Activated T-helper 1 cell treated with anti-CD3 and anti-CD28 coated beads, Interleukin-2, amount 50 U/mL, for 16 hours (primary cell): ENCODE results near the gene BORCS5.

Experiments used
- DNase-seq, 2 donors: peaks; one replicate each; pipeline ENCODE4 v3.0.0-alpha.2; 2020; ENCODE audit warnings: low read depth in 1 of 2, low spot score in 1 of 2

Gene BORCS5

DNA sequence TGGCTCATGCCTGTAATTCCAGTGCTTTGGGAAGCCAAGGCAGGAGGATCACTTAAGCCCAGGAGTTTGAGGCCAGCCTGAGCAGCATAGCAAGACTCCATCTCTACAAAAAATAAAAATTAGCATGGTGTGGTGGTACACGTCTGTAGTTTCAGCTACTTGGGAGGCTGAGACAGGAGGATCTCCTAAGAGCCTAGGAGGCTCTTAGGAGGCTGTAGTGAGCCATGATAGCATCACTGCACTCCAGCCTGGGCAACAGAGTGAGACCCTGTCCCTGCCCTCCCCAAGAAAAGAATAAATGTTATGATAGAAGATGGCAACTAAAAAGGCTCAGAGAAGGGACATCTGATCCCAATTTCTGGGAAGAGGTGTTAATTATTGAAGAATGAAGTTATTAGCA lies 3.6 kb upstream of the BORCS5 start:
- DNase-seq, result no peak

DNA sequence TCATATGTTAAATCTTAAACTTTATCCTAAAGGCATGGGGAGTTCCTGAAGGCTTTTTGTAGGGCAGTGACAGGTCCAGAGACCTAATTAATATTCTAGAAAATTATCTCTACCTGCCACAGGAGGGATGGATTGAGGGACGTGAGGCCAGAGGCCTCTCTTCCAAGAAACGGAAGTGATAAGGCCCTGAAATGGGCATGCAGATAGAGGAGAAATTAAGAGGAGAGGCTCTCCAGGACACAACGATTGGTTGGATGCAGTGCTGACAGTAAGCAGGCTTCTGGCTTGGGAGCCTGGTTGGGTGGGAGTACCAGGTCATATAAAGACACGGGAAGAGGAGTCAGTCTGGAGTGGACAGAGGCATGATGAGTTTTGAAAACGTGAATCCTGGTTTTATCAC lies 3.1 kb upstream of the BORCS5 start:
- no peak for DNase-seq

DNA sequence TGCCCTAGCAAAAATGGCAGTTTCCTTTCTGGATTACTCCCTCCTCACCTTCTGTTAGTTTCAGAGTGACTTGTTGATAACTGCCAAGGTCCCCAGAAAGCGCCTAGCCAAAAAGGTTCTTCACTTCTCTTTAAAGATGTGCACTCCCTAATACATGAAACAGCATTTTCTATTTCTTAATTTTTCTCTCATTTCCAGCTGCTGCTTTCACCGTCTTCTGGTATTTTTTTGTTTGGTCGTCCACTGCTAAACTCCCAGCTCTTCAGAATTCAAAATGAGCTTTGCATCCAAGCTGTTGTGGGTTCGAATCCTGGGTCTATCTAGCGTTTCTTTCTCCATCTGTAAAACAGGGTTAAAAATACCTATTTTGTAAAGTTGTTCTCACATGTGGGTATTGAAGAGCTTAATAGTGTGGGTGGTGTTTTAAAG lies 397 bp upstream of the BORCS5 start:
- no peak for DNase-seq

DNA sequence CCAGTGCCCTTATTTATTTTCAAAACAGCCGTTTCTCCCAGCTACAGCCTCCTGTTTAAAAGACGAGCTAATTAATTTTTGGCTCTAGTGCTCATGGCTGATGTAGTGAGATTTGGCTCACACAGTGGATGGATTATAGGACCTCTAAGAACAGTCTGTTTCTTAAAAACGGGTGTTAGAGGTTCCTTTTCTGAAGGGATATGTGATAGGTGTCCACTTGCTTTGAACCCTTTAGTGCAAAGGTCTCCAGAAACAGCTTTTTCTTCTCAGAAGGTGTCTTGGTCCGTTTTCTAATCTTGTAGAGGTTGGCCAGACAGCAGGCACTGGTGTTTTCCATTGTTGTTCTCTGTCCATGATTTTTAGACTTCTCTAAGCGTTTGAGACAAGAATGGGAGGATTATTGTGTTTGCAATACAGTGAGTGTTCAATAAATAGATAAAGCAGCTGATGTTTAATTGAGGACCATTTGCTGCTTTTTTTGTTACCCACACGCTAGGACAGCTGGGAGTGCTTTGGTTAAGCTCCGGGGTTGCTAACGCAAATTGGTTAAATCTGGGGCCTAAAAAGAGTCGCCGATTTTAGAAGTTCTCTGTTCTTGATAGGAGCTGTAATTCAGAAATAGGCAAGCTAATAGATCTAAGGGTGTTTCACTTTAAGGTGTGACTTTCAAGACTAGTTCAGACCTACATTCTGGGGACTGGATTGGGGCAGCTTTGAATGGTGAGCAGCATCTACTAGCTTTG lies 1.0 kb downstream of the BORCS5 start:
- DNase-seq, result no peak

DNA sequence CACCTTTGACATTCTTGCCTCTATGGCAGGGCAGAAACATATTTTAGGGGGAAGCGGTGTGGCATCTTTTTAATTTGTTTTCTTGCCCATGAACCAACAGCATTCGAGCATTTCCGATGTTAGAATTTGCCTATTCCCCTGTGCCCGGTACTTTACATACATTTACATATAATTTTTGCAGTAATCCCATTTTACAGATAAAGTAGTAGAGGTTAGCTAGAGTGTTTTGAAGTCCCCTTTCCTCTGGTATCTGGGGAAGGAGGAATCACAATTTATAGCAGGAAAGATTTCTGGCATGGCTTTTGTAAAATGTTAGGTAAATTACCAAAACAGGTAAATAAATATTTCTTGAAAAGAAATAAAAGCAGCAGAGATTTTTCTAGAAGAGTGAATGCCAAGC lies 1.6 kb downstream of the BORCS5 start:
- no peak for DNase-seq

DNA sequence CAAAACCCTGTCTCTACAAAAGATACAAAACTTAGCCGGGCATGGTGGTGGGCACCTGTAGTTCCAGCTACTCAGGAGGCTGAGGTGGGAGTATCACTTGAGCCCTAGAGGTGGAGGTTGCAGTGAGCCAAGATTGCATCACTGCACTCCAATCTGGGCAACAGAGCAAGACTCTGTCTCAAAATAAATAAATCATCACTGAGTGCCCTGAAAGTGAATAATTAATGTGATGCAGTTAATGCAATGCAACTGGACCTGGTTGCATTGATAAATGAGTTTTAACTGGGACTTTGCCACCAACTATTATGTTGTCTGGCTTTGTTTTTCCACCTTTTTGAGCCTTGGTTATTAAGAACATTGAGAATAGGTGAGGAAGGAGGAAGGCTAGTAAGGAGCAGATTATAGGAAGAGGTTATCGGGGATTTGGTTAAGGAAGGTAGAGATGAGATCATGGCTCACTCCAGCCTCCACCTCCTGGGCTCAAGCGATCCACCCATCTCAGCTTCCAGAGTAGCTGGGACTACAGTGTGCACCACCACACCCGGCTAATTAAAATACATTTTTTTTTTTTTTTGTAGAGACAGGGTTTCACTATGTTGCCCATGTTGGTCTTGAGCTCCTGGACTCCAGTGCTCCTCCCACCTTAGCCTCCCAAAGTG lies 8.0 kb downstream of the BORCS5 start:
- DNase-seq, result no peak

DNA sequence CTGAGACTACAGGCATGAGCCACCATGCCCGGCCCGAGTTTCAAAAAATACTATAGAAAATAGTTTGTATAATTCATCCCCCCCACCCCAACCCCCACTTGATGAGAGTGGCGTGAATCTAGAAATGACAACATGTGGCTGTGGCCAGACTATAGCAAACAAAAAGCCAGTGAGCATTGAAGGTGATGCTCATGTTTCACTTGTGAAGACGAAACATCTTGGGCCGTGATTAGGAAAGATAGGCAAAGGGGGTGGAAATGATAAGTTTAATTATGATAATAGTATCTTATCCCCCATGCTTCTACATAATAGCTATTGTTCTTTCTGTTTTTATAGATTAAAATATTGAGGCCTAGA lies 8.5 kb downstream of the BORCS5 start:
- no peak for DNase-seq

DNA sequence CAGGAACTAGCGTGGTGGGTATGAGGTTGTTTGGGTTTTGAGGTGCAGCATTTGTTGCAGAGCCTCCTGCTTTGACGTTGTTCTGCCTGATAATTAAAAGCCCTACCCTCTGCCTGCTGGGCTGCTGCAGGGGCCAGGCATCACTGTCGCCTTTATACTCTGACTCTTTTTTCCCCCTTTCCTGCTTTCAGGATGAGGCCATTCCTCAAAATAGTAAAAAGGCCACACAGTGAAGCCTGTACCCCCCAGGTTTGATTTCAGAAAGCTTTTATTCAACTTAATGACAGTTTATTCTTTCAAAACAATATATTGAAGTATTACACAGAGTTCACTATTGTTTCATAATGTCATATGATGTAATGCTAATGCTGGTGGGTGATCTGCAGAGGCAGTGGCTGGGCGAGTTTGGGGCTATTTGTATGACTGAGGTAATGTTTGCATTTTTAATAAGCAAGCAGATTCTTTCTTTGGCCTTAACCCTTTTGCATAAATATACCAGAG lies 9.1 kb downstream of the BORCS5 start:
- DNase-seq, result no peak

DNA sequence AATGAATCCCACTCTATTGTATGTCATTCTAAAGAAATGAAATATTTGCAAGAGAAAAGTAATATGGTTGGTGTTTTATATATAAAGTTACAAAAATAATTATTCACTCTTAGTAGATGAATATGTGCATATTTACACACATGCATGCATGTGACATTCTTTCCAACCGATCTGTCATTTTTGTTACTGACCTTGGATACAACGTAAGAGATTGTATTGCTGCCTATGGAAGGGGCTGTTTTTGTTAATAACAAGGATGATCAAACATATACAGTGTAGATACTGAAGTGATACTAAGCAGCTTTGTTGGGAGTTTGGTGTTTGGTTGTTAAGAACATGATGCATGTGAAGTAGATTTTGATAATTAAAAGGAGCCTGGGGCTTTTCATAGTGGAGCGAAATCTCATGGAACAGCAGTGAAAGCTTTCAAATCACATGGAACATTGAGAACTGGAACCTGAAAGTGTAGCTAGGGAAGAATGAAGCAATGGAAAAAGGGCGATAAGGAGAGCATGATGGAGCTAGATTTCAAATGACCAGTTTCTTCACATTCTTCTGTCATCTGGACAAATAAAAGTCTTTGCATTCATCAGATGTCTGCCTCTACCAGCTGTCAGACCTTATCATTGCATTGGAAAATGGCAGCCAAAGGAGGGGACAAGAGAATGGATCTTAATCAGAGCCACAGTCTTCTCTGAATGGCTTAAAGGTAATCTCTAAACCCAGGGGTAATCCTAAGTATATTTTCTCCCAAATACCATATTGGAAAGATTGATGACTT lies 10.0 kb downstream of the BORCS5 start:
- DNase-seq, result no peak

DNA sequence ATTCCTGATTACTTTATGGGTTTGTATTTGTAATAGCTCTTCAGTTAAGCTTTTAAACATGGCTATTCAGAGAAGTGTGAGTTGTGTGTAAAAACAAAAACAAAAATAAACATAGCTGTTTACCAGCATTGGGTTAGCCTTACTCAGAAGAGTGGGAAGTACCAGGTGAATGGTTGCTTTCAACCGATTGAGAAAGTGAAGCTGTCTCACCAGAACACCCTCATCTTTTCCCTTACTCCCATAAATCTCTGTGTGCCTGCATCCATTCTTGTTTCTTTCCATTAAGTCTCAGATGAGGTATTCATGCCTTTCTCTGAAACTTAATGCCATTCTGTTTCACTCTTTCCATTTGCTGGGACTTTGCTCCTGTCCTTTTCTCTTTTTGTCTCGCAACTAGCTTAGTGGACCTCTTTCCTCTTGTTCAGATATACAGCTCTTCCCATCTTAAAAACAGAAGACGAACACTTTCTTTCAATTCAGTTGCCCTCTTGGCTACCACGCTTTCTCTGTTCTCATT lies 10.7 kb downstream of the BORCS5 start:
- no peak for DNase-seq

DNA sequence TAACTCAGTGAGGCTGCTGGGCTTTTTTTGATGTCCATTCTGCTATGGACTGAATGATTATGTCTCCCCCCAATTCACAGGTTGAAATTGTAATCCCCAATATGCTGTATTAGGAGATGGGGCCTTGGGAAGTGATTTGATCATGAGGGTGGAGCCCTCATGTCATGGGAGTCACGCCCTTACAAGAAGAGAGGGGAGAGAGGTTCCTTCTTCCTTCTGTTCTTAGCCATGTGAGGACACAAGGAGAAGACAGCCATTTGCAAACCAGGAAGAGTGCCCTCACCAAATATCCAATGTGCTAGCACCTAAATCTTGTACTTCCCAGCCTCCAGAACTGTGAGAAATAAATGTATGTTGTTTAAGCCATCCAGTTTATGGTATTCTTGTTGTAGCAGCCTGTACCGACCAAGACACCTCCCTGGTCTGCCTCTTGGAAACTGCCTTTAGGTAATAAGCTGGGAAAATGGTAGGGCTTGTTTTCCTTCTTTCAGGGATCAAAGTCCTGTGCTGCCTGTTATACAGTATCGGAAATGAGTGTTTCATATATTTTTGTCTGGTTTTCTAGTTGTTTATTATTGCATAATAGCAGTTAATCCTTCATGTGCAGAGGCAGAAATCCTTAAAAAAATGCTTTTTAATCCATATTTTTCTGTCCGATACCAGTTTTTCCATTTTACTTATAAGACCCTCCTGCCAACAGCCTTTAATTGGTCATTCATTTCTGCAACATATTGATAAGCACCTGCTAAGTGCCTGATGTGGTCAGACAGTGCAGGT lies 16.3 kb downstream of the BORCS5 start:
- no peak for DNase-seq

DNA sequence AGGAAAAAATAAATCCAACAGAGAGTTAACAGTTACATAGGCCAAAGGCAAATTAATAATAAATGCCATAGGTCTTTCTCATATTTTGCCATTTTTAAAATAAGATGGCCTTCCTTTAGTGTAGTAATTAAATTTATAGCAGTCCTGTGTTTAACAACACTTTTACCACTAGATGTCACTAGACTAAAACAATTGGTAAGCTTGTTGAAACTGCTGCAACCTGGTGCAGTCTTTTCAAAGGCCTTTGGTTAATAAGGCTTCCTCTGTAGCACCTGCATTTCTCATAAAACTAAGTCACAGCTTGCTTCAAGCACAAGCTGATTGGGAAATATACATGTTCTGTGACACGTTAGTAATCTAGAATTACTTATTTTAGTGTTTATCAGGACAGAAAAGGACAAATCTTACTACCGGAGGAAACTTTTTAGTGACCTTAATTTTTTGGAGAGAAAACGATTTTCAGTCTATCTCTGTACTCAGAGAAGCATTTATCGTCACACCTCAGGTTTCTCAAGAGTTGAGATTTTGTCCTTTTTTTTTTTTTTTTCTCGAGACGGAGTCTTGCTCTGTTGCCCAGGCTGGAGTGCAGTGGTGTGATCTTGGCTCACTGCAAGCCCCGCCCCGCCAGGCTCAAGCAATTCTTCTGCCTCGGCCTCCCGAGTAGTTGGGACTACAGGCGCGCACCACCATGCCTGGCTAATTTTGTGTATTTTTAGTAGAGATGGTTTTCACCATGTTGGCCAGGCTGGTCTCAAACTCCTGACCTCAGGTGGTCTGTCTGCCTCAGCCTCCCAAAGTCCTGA lies 20.0 kb downstream of the BORCS5 start:
- DNase-seq, result no peak

DNA sequence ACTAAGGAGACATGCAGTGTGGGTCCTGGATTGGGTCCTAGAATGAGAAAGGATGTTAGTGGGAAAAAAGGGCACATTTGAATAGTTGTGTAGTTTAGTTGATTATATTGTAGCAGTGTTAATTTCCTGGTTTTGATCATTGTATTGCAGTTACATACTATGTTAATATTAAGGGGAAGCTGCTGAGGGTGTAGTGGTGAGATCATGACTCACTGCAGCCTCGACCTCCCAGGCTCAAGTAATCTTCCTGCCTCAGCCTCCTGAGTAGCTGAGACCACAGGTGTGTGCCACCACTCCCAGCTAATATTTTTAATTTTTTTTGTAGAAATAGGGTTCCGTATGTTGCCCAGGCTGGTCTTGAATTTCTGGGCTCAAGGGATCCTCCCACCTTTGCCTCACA lies 21.7 kb downstream of the BORCS5 start:
- DNase-seq, result no peak

DNA sequence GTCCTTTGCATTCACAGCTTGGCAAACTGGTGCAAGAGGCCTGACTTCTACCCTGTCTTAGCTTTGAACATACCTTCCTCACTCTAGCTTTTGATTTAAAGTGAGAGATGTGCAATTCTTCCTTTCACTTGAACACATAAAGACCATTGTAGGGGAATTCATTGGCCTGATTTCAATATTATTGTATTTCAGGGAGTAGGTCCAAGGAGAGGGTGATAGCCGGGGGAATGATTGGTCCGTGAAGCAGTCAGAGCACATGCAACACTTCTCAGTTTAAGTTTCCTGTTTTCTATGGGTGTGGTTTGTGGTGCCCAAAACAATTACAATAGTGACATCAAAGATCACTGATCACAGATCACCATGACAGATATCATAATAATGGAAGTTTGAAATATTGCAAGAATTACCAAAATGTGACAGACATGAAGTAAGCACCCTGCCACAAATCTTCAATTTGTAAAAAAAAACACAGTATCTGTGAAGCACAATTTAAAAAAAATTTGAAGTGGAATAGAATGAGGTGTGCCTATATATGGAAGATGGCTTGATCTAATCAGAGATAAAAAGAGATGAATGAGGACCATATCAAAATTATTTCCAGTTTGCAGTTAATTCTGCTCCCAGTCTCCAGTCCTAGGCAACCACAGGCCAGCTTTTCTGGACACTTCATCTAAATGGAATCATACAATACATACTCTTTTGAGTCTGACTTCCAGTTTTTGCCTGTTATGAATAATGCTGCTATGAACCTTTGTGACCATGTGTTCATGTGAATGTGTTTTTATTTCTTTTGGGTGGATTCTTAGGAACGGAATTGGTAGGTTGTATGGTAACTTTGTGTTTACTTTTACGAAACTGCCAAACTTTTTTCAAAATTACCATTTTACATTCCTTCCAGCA lies 23.2 kb downstream of the BORCS5 start:
- DNase-seq, result no peak

DNA sequence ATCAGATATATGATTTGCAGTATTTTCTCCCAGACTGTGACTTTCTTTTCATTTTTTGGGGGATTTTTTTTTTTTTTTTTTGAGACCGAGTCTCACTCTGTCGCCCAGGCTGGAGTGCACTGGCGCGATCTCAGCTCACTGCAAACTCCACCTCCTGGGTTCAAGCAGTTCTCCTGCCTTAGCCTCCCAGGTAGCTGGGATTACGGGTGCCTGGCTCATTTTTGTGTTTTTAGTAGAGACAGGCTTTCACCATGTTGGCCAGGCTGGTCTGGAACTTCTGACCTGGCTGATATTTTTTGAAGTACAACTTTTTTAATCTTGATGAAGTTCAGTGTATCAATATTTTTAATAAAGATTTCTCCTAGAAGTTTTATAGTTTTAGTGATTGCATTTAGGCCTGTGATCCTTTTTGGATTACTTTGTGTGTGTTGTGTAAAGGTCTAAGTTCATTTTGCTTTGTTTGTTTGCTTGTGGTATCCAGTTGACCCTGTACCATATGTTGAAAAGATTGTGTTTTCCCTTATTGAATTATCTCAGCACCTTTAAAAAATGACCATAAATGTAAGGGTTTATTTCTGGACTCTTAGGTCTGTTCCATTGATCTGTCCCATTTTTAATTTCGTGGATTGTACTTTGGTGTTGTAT lies 24.2 kb downstream of the BORCS5 start:
- DNase-seq, result no peak

DNA sequence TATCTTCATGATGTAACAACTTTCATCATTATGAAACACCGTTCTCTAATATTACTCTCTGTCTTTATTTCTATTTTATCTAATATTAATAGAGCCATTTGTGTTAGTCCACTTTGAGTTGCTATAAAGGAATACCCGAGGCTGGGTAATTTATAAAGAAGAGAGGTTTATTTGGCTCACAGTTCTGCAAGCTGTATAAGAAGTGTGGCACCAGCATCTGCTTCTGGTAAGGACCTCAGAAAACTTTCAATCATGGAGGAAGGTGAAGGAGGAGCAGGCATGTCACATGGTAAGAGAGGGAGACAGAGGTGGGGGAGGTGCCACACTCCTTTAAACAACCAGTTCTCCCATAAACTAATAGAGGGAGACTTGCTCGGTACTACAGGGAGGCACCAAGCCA lies 25.1 kb downstream of the BORCS5 start:
- no peak for DNase-seq

DNA sequence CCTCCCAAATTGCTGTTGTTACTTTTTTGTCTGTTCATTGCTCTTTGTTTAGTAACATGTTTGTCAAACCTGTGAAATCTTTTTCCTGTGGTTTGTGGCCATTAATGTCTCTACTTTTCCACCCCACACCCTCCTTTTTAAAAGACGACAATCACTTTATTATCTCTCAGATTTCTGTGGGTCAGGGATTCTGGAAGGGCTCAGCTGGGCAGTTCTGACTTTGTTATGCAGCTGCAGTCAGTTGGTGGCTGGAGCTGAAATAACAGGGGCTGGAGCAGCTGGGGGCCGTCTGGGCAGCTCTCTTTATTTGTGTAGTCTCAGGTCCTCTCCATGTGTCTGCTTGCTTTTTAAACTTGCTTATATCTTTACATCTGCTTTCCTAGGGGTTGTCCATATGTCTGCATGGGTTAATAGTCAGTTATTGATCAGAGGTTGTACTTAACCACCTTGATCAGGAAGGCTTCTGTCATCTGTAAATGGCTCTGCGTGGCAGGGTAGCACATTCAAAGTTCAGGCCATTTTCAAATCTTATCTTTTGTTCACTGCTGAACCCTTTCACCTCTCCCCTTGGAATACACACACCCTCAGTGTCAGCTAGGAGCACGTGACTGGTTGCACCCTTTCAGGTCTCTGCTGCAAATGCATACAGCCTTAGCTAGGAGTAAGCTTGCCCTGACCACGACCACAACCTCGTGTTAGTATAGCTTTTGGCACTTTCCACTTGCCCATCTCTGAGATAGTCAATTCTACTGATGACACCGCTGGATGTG lies 27.9 kb downstream of the BORCS5 start:
- DNase-seq, result no peak

DNA sequence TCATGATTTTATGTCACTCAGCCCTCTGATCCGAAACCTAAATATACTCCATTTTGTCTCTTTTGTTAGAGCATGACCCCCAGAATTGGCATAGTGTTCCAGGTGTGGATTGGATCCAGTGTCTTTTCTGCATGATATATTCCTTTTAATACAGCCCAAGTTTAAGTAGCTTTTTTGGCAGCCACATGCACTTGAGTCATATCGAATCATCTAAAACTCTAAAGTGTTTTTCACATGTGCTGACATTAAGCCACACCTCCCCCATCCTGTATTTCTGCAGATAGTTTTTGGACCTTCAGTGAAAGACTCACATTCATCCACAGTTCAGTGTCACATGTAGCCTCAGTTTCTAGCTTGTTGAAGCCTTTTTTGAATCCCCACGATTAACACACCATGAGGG lies 30.6 kb downstream of the BORCS5 start:
- no peak for DNase-seq
